Endometrial microvascular endothelial cells (primary cell): ENCODE data around the gene ZNF672. TPM values are rescaled to one million over a fixed set of nuclear protein-coding genes. Genes with fewer than 3 reads are reported as not detected.
"Not testable (repeated sequence)": the region's sequence is repeated elsewhere in the genome, so short reads cannot be mapped to it uniquely, and the experiment has no call there.

Experiments used
- in situ Hi-C: cut with HindIII; loops from 2 replicates; pipeline ENCODE4 v1.10.0; 2017; ENCODE audit warnings: low sequenced_read_pairs, low pct_unique_long_range_greater_than_20kb; ENCODE audit errors: inconsistent ontology term
- total RNA-seq: library from RNA; depleted of rRNA; stranded (reverse); fragments of >200 nt; gene quantifications from one replicate; pipeline ENCODE4 v1.2.3, GENCODE V29; 2015; ENCODE audit errors: inconsistent ontology term

Gene ZNF672
- total RNA-seq, 1 donor from 2014 or later: 29.5 TPM

- in situ Hi-C loops: no loop called here
These were observed 11.9 kb upstream of the ZNF672 start, which contains the start of gene SH3BP5L for GRCh38 chr1:248825909-248826760. TSS of gene SH3BP5L (minus strand) at chr1:248825915. CDS start at chr1:248824935, 980 bp downstream.

DNA sequence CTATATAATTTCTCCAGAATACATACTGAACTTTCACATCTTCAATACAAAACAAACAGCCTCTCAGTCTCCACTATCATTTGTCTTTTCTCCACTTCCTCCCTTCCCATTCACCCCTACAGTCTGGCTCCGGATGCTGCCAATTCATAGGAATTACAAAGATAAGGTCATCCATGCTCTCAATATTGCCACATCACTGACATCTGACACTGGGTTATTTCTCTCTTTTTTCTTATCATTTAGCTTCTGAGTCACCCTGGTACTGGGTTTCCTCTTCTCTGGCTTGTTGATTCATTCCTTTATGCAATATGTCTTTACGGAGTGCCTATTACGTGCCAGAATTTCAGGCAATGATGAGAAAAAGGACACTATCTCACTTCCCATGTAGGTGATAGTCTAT lies 9.2 kb upstream of the ZNF672 start:
- in situ Hi-C loops: no loop called here

- in situ Hi-C loops: not testable (repeated sequence)
These were observed 7.4 kb upstream of the ZNF672 start for GRCh38 chr1:248830718-248831017.

- in situ Hi-C loops: no loop called here
These were observed 6.2 kb upstream of the ZNF672 start for GRCh38 chr1:248831842-248832241.

GRCh38 chr1:248834343-248834940 lies 3.6 kb upstream of the ZNF672 start:
- in situ Hi-C loops: no loop called here

- in situ Hi-C loops: no loop called here
These were observed 811 bp upstream of the ZNF672 start for GRCh38 chr1:248837045-248837780.

DNA sequence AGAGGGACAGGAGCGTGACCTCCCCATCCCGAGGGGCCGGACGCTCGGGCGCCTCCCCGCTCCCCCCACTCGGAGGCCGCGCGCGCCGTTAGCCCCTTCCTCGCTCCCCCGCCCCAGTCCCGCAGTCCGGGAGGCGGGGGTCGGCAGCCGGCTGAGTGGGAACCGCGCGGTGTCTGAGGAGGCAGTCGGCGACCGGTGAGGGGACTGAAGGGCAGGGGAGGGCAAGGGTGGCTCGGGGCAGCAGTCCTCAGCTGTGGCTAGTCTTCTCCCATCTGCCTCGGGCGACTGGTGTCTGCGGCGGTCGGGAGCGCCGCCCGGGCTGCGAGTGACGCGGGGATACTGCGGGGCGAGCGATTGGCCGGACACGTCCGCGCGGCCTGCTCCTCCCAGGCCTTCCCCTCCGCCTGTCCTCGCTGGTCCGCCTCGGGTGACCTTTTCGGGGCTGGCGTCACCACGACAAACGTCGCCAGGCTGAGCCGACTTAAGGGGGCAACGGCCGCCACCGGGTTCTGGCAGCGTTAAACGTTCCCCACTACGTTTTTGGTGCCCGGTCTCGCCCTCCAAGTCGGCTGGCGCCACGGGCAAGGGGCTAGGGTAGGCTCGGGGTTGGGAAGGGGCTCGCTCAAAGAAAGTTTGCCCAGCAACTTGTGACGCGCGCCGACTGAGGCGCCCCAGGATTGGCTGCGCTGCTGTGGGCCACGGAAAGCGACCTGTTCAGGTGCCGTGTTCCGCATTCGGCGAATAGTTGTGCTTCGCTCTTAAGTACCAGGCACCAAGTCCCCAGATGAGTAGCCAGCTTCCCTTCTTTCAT lies 538 bp downstream of the ZNF672 start:
- in situ Hi-C loops: no loop called here

DNA sequence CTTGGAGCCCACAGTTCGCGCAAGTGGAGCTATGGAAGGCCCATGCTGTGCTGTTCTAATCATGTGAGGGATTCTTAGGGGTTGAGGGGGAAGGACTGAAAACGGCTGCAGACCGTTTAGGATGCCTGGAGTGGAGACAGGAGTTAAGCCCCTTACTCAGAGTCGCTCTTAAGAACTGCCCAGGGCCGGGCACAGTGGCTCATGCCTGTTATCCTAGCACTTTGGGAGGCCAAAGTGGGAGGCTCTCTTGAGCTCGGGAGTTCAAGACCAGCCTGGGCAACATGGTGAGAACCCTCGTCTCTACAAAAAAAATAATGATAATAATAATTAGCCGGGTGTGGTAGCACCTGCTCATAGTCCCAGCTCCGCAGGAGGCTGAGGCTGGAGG lies 1.1 kb downstream of the ZNF672 start:
- in situ Hi-C loops: no loop called here

DNA sequence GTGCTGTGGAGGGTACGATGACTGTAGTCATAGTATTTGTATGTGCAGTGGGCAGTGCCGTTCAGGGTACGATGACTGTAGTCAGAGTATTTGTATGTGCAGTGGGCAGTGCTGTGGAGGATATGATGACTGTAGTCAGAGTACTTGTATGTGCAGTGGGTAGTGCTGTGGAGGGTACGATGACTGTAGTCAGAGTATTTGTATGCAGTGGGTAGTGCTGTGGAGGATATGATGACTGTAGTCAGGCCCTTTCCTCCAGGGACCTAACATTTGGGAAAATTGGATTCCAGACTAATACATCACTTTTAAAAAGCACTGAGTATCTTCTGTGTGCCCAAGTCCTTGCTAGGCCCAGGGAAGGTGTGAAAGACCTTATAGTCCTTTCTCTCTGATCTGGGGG lies 2.9 kb downstream of the ZNF672 start:
- in situ Hi-C loops: no loop called here

GRCh38 chr1:248841702-248842395 lies 3.8 kb downstream of the ZNF672 start:
- in situ Hi-C loops: no loop called here

GRCh38 chr1:248842781-248843331 lies 4.8 kb downstream of the ZNF672 start:
- in situ Hi-C loops: no loop called here

DNA sequence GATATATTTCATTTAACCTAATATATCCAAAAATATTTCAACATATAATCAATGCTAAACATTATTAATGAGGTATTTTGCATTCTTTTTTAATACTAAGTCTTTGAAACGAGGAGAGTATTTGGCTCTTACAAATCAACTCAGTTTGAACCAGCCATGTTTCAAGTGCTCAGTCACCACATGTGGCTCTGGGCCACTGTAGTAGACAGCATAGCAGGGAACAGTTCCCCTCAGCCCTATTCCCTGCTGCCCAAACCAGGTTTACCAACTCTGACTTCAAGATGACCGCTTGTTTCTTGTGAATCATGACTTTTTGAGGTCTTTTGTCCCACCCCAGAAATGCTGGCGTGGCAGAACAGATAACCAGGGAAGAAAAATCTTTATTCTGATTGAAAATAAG lies 5.7 kb downstream of the ZNF672 start:
- in situ Hi-C loops: no loop called here

DNA sequence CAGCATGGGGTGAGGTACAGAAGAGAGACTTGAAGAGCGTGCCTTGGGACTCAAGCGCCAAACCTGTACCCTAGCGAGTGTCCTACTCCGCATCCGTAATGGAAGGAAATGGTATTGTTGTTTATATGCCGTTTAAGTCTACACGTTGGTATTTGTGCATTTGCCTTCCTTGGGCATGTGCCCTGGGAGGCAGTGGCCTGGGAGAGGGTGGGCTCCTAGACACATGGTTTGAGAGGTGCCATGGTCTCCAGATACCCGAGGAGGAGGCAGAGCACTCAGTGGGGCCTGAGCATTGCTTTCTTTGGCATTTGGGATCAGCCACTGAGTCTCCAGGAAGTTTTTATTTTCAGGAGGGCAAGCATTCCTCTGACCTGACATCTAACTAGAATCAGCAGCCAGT lies 6.5 kb downstream of the ZNF672 start:
- in situ Hi-C loops: no loop called here

- in situ Hi-C loops: no loop called here
These were observed 9.3 kb downstream of the ZNF672 start for GRCh38 chr1:248847181-248847955.

DNA sequence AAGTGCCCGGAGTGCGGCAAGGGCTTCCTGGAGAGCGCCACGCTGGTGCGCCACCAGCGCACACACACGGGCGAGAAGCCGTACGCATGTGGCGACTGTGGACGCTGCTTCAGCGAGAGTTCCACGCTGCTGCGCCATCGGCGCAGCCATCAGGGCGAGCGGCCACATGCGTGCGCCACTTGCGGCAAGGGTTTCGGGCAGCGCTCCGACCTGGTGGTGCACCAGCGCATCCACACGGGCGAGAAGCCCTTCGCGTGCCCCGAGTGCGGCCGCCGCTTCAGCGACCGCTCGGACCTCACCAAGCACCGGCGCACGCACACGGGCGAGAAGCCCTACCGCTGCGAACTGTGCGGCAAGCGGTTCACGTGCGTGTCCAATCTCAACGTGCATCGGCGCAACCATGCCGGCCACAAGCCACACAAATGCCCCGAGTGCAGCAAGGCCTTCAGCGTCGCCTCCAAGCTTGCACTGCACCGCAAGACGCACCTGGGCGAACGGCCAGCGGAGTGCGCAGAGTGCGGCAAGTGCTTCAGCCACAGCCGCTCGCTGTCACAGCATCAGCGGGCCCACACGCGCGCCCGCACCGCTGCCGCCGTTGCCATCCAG lies 10.0 kb downstream of the ZNF672 start:
- in situ Hi-C loops: no loop called here

GRCh38 chr1:248848602-248849001 lies 10.6 kb downstream of the ZNF672 start:
- in situ Hi-C loops: no loop called here

GRCh38 chr1:248849152-248849551 lies 11.1 kb downstream of the ZNF672 start:
- in situ Hi-C loops: no loop called here
